Measurements from ENCODE around the gene FOXP1. TPM values are rescaled to one million over a fixed set of nuclear protein-coding genes. Genes with fewer than 3 reads are reported as not detected.

The FOXP1 gene
- total RNA-seq, 4 donors from 2014 or later = 103 to 173 (median 140) TPM

DNA sequence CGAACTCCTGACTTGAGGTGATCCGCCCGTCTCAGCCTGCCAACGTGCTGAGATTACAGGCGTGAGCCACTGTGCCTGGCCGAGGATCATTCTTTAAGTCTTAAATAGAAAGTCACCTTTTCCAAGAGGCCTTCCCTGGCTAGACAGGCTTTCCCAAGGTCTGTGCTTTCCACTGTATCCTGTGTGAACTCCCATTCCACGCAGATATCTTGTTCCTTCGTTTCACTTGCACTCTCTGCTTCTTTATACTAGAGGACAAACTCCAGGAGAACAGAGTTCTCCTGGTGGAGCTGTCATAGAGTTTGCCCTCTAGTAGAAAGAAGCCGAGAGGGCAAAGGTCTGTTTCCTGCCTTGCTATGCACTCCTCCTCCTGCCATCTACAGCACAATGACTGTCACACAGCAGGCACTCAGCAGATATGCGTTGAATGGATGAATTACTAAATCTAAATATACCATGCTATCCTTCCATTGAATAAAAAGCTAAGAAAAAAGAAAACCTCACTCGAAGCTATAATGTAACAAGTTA, 211.2 kb downstream of the FOXP1 start:
- peak overlapping the region in 1 of 4 donors; percentile 16 for H3K4me3 ChIP-seq
- peaks cover 0 to 21% (median 0%) of the 10 kb centered on the region in 4 donors for H3K4me1 ChIP-seq
- peak overlapping the region in 3 of 4 donors; percentile 12 to 60 (median 40) for H3K27ac ChIP-seq
- no peaks in the 10 kb centered on the region for H3K36me3 ChIP-seq
- no peaks in the 10 kb centered on the region for H3K27me3 ChIP-seq
- peak in 1 of 3 donors; percentile 76 for DNase-seq
- no peaks in the 10 kb centered on the region for H3K9me3 ChIP-seq
- TF ChIP-seq, protein P1, sequence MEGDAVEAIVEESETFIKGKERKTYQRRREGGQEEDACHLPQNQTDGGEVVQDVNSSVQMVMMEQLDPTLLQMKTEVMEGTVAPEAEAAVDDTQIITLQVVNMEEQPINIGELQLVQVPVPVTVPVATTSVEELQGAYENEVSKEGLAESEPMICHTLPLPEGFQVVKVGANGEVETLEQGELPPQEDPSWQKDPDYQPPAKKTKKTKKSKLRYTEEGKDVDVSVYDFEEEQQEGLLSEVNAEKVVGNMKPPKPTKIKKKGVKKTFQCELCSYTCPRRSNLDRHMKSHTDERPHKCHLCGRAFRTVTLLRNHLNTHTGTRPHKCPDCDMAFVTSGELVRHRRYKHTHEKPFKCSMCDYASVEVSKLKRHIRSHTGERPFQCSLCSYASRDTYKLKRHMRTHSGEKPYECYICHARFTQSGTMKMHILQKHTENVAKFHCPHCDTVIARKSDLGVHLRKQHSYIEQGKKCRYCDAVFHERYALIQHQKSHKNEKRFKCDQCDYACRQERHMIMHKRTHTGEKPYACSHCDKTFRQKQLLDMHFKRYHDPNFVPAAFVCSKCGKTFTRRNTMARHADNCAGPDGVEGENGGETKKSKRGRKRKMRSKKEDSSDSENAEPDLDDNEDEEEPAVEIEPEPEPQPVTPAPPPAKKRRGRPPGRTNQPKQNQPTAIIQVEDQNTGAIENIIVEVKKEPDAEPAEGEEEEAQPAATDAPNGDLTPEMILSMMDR (IDR thresholded peaks at IDR 0.05) = peak in 3 of 6 experiments; percentile 36 to 54 (median 46)
- TF ChIP-seq POLR2A (IDR thresholded peaks at IDR 0.05) = peak in 1 of 2 donors; percentile 34

DNA sequence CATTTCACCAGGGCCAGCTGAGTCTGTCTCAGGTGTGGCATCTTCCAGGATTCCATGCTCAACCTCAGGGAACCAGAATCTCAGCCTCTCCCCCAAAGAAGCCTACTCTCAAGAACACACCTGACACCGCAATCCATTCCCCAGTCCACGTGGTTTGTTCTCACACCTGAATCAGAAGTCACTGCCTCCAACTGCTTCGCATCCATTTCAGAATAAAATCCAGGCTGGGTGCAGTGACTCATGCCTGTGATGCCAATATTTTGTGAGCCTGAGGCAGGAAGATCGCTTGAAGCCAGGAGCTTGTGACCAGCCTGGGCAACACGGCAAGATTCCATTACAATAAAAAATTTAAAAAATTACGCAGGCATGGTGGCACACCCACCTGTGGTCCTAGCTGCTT, 212.2 kb downstream of the FOXP1 start:
- TF ChIP-seq POLR2A (IDR thresholded peaks at IDR 0.05) = no peak
- TF ChIP-seq, protein P1 (IDR thresholded peaks at IDR 0.05) = no peak
- H3K27ac ChIP-seq = no peak overlapping the region
- DNase-seq = no peak
- H3K4me1 ChIP-seq = peaks cover 0 to 21% (median 0%) of the 10 kb centered on the region in 4 donors
- H3K4me3 ChIP-seq = no peak overlapping the region
- H3K36me3 ChIP-seq = no peaks in the 10 kb centered on the region
- no peaks in the 10 kb centered on the region for H3K9me3 ChIP-seq
- no peaks in the 10 kb centered on the region for H3K27me3 ChIP-seq

DNA sequence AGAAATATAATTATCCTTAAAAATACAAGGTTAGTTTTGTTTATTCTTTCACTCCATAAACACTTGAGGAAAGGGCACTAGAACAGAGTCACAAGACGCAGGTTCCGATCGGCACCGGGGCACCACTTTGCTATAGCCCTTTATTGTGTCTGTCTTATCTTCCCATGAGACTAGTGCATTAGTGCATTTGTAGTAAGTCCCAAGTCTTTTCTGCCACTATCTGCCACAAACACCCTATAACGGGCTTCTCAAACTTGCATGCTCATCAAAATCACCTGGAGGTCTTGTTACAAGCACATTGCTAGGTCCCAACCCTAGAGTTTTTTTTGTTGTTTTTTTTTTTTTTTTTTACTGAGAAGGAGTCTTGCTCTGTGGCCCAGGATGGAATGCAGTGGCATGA, 213.1 kb downstream of the FOXP1 start:
- Histone ChIP-seq H3K27me3 (no peaks in the 10 kb centered on the region), H3K9me3 (no peaks in the 10 kb centered on the region), H3K4me3 (no peak overlapping the region), H3K36me3 (no peaks in the 10 kb centered on the region), H3K27ac (no peak overlapping the region), H3K4me1 (peaks cover 0 to 21% (median 0%) of the 10 kb centered on the region in 4 donors)
- DNase-seq = no peak
- TF ChIP-seq, protein P1 (IDR thresholded peaks at IDR 0.05) = no peak
- TF ChIP-seq POLR2A (IDR thresholded peaks at IDR 0.05) = no peak

DNA sequence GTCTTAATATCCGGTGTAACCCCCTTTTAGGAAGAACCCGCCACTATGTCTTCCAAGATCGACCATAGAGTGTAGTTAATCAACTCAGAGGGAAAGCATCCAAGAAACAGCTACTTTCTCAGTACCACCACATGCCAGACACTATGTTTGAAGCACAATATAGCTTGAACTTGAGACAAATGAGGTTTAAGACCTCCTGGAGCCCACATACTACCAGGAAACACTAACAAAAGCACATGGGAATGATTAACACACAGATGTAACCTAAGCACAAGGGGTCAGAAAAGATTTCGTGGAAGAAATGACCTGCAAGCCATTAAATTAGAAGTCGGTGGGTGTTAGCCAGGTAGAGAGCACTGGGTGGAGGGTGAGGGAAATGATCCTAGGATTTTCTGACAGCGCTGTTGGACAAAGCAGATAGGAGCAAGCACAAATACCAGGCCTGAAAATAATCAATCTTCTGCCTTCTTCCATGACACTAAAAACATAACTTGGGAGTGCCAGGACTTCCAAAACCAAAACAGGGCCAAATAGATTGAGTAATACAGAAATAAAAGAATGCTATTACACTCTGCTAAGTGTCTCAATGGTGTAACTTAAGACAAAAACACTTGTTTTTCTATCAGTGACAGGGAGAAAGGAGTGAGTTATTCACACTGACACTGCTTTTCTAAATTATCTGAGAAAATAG, 213.7 kb downstream of the FOXP1 start:
- no peak for TF ChIP-seq POLR2A (IDR thresholded peaks at IDR 0.05)
- TF ChIP-seq, protein P1 (IDR thresholded peaks at IDR 0.05) = no peak
- Histone ChIP-seq H3K4me1 (peaks cover 0 to 21% (median 0%) of the 10 kb centered on the region in 4 donors), H3K4me3 (no peak overlapping the region), H3K36me3 (no peaks in the 10 kb centered on the region), H3K27ac (no peak overlapping the region), H3K9me3 (no peaks in the 10 kb centered on the region), H3K27me3 (no peaks in the 10 kb centered on the region)
- DNase-seq = no peak

DNA sequence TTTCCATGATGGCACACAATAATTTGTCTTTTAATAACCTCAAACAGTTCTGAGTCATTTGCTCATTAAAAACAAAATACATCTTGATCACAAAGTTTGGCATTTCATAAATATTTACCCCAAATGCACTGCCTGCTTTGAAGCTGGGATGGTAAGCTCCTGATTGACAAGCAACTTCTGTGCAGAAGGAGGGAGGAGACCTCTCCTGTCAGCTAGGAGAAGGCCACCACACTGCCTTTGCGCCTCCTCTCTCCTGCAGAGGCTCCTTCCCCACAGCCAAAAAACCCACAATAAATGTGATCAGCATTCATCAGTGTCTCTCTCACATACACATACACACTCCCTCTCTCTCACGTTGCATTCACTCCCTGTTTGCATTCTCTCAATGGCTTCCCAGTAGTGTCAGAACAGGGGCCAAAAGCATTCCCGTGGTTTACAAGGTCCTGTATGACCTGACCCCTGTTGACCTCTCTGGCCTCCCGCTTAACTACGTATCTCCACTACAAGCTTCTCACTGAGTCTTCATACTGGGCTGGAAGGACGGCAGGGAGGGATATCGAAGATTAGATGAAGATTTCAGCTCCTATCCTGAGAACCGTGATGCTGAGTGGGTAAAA, 216.4 kb downstream of the FOXP1 start:
- no peaks in the 10 kb centered on the region for H3K27me3 ChIP-seq
- peaks cover 0 to 18% (median 0%) of the 10 kb centered on the region in 4 donors for H3K4me1 ChIP-seq
- no peak overlapping the region for H3K4me3 ChIP-seq
- TF ChIP-seq, protein P1 (IDR thresholded peaks at IDR 0.05) = no peak
- H3K9me3 ChIP-seq = no peaks in the 10 kb centered on the region
- DNase-seq = no peak
- no peaks in the 10 kb centered on the region for H3K36me3 ChIP-seq
- H3K27ac ChIP-seq = no peak overlapping the region
